HL-60 (cell line): Measurements from ENCODE around the gene FGD1.

ENCODE experiments used
- GABPA ChIP-seq: IDR thresholded peaks from 2 replicates; pipeline ENCODE4 v1.6.1; 2012; ENCODE audit warnings: low read depth
- POLR2AphosphoS5 ChIP-seq: IDR thresholded peaks from 2 replicates; pipeline ENCODE4 v1.6.1; 2012; ENCODE audit warnings: low read depth
- REST ChIP-seq: IDR thresholded peaks from 2 replicates; pipeline ENCODE4 v1.6.1; 2012; ENCODE audit warnings: low read depth; ENCODE audit not compliant: insufficient replicate concordance
- SPI1 ChIP-seq: IDR thresholded peaks from 2 replicates; pipeline ENCODE4 v1.6.1; 2012; ENCODE audit warnings: low read depth, mild to moderate bottlenecking, borderline replicate concordance
- TF ChIP-seq, protein P1 (sequence below): IDR thresholded peaks from one replicate; pipeline ENCODE4 v1.5.1; 2011; ENCODE audit warnings: low read length, control low read depth, inconsistent platforms; ENCODE audit not compliant: insufficient read depth

DNA sequence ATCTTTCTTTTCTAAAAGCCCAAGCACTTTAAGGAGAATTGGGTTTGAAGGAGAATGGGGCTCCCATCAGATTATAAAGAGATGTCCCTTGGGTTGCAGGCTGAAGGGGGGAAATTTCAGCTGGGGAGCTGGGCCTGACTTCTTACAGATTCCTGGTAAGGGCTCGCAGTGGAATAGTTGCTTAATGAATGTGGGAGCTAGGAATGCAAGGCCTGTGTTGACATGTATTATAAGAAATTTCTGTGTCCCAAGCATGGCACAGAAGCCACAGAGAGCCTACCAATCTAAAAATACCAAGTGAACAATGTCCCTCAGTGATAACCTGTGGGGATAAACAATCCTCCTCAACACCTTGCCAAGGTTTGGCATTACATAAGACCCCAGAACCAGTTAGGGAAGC is 98.9 kb downstream of the FGD1 start:
- no peak for TF ChIP-seq POLR2AphosphoS5
- TF ChIP-seq, protein P1, sequence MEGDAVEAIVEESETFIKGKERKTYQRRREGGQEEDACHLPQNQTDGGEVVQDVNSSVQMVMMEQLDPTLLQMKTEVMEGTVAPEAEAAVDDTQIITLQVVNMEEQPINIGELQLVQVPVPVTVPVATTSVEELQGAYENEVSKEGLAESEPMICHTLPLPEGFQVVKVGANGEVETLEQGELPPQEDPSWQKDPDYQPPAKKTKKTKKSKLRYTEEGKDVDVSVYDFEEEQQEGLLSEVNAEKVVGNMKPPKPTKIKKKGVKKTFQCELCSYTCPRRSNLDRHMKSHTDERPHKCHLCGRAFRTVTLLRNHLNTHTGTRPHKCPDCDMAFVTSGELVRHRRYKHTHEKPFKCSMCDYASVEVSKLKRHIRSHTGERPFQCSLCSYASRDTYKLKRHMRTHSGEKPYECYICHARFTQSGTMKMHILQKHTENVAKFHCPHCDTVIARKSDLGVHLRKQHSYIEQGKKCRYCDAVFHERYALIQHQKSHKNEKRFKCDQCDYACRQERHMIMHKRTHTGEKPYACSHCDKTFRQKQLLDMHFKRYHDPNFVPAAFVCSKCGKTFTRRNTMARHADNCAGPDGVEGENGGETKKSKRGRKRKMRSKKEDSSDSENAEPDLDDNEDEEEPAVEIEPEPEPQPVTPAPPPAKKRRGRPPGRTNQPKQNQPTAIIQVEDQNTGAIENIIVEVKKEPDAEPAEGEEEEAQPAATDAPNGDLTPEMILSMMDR = no peak
- no peak for TF ChIP-seq REST
- no peak for TF ChIP-seq GABPA
- TF ChIP-seq SPI1 = no peak
